Subcutaneous adipose tissue (tissue), 4 donors: Measurements from ENCODE around the gene CDH15. TPM values are rescaled to one million over a fixed set of nuclear protein-coding genes. Genes with fewer than 3 reads are reported as not detected.

Source experiments
- CTCF ChIP-seq: fragments of 450-650 bp; IDR thresholded peaks from one replicate; pipeline ENCODE4 v1.5.1; 2016; ENCODE audit warnings: low read depth, mild to moderate bottlenecking, control low read depth, antibody characterized with exemption, moderate library complexity
- total RNA-seq, 4 donors: library from RNA; depleted of rRNA; stranded (reverse); fragments of >200 nt; gene quantifications; one replicate each; pipeline ENCODE4 v1.1.0, GENCODE V29; 2016

The CDH15 gene
- total RNA-seq, 4 donors from 2014 or later = not detected

GRCh38 chr16:89244754-89245153, 73.2 kb downstream of the CDH15 start:
- no peak for TF ChIP-seq CTCF

Other genes starting within 250 kb of the CDH15 start
- 1 to 10 TPM in 2 of 4 donors, under 1 TPM in 2; 0.49 to 6.6 (median 1.1) TPM for gene CBFA2T3, start 194.5 kb upstream of the CDH15 start, total RNA-seq
- gene ACSF3, start 77.9 kb upstream of the CDH15 start, total RNA-seq = 10 to 100 TPM; 17.4 to 40.1 (median 22.5) TPM
- gene SLC22A31, start 28.8 kb downstream of the CDH15 start, total RNA-seq = not detected
- gene ZNF778, start 46.0 kb downstream of the CDH15 start, total RNA-seq = 10 to 100 TPM in 2 of 4 donors, 1 to 10 TPM in 2; 7.5 to 23.3 (median 11.9) TPM